Fibroblast of skin of left quadriceps (primary cell): ENCODE measurements around the gene CACNA2D4.

Source experiments
- DNase-seq, 2 experiments: peaks; one replicate each; pipeline ENCODE4 v3.0.0-alpha.2; 2013; ENCODE audit warnings: low read depth in 2 of 2

Gene CACNA2D4

GRCh38 chr12:1917172-1918070 lies 1.0 kb downstream of the CACNA2D4 start:
- no peak for DNase-seq

GRCh38 chr12:1916371-1917171 lies 1.9 kb downstream of the CACNA2D4 start:
- DNase-seq = no peak

GRCh38 chr12:1915082-1915968 lies 3.1 kb downstream of the CACNA2D4 start:
- DNase-seq = no peak

GRCh38 chr12:1914114-1914911 lies 4.1 kb downstream of the CACNA2D4 start:
- DNase-seq = no peak

GRCh38 chr12:1913377-1914113 lies 4.9 kb downstream of the CACNA2D4 start:
- DNase-seq = no peak

- no peak for DNase-seq
Observed at GRCh38 chr12:1912580-1913376, 5.7 kb downstream of the CACNA2D4 start.

- DNase-seq = no peak
Observed at GRCh38 chr12:1911598-1912575, 6.6 kb downstream of the CACNA2D4 start.

- no peak for DNase-seq
Observed at GRCh38 chr12:1910468-1910867, 8.0 kb downstream of the CACNA2D4 start.

GRCh38 chr12:1908758-1909157 lies 9.7 kb downstream of the CACNA2D4 start:
- DNase-seq = no peak

- no peak for DNase-seq
Observed at GRCh38 chr12:1907652-1908611, 10.5 kb downstream of the CACNA2D4 start.

- DNase-seq = no peak
Observed at GRCh38 chr12:1906579-1906978, 11.9 kb downstream of the CACNA2D4 start.

GRCh38 chr12:1904875-1905274 lies 13.6 kb downstream of the CACNA2D4 start:
- no peak for DNase-seq

- DNase-seq = no peak
Observed at GRCh38 chr12:1896964-1897363, 21.5 kb downstream of the CACNA2D4 start.

- no peak for DNase-seq
Observed at GRCh38 chr12:1890810-1891209, 27.6 kb downstream of the CACNA2D4 start.

- no peak for DNase-seq
Observed at GRCh38 chr12:1890119-1890703, 28.2 kb downstream of the CACNA2D4 start.

- DNase-seq = no peak
Observed at GRCh38 chr12:1888923-1889322, 29.5 kb downstream of the CACNA2D4 start.
